Measurements from ENCODE around the gene GOLGA1. TPM values are rescaled to one million over a fixed set of nuclear protein-coding genes. Genes with fewer than 3 reads are reported as not detected.

Gene GOLGA1

Small RNA genes within 50 kb of the gene (small RNA-seq; reads per million reads assigned to genes)
- gene RNU4-82P: not detected
